ENCODE measurements around the gene C4orf51.

C4orf51 gene

GRCh38 chr4:145709843-145710242 is 29.9 kb downstream of the C4orf51 start:
- peak; percentile 93 for DNase-seq (ENCODE audit: low read depth)

- no peak for DNase-seq (ENCODE audit: low read depth)
Observed at GRCh38 chr4:145716200-145716599, 36.3 kb downstream of the C4orf51 start.

- no peak for DNase-seq (ENCODE audit: low read depth)
Observed at GRCh38 chr4:145716661-145717200, 36.8 kb downstream of the C4orf51 start.

- no peak for DNase-seq (ENCODE audit: low read depth)
Observed at GRCh38 chr4:145719752-145720624, 40.0 kb downstream of the C4orf51 start.

GRCh38 chr4:145720656-145721055 is 40.7 kb downstream of the C4orf51 start:
- no peak for DNase-seq (ENCODE audit: low read depth)

GRCh38 chr4:145722561-145722960 is 42.6 kb downstream of the C4orf51 start:
- DNase-seq (ENCODE audit: low read depth): peak; percentile 29

GRCh38 chr4:145723336-145723735 is 43.4 kb downstream of the C4orf51 start:
- peak; percentile 17 for DNase-seq (ENCODE audit: low read depth)

GRCh38 chr4:145730026-145730425 is 50.1 kb downstream of the C4orf51 start:
- no peak for DNase-seq (ENCODE audit: low read depth)

- no peak for DNase-seq (ENCODE audit: low read depth)
Observed at GRCh38 chr4:145731028-145731427, 51.1 kb downstream of the C4orf51 start.

GRCh38 chr4:145732001-145732815 is 52.3 kb downstream of the C4orf51 start:
- DNase-seq (ENCODE audit: low read depth): peak; percentile 1

GRCh38 chr4:145732895-145733880 is 53.2 kb downstream of the C4orf51 start:
- DNase-seq (ENCODE audit: low read depth): peak; percentile 93

GRCh38 chr4:145734031-145734430 is 54.1 kb downstream of the C4orf51 start:
- peak; percentile 42 for DNase-seq (ENCODE audit: low read depth)

GRCh38 chr4:145734576-145735346 is 54.8 kb downstream of the C4orf51 start:
- DNase-seq (ENCODE audit: low read depth): peak; percentile 96

- DNase-seq (ENCODE audit: low read depth): peak; percentile 94
Observed at GRCh38 chr4:145735347-145735675, 55.4 kb downstream of the C4orf51 start.

GRCh38 chr4:145735827-145736226 is 55.9 kb downstream of the C4orf51 start:
- no peak for DNase-seq (ENCODE audit: low read depth)

- DNase-seq (ENCODE audit: low read depth): no peak
Observed at GRCh38 chr4:145736241-145736831, 56.4 kb downstream of the C4orf51 start.

- DNase-seq (ENCODE audit: low read depth): no peak
Observed at GRCh38 chr4:145739845-145740244, 59.9 kb downstream of the C4orf51 start.

- no peak for DNase-seq (ENCODE audit: low read depth)
Observed at GRCh38 chr4:145740806-145741205, 60.9 kb downstream of the C4orf51 start.

- no peak for DNase-seq (ENCODE audit: low read depth)
Observed at GRCh38 chr4:145743641-145744040, 63.7 kb downstream of the C4orf51 start.

GRCh38 chr4:145755802-145756201 is 75.9 kb downstream of the C4orf51 start:
- no peak for DNase-seq (ENCODE audit: low read depth)

Data from ELR (cell line).